GM12865 (cell line): ENCODE results near the gene SYNDIG1.

Source experiments
- DNase-seq: peaks from one replicate; pipeline ENCODE4 v3.0.0; 2010; ENCODE audit warnings: low read depth
- H3K4me3 ChIP-seq: 2 replicates; pipeline ENCODE4 v1.5.1; 2011; ENCODE audit warnings: mild to moderate bottlenecking, low read depth, low read length, control low read depth
- CTCF ChIP-seq: IDR thresholded peaks from 2 replicates; pipeline ENCODE4 v1.5.1; 2011; ENCODE audit warnings: low read length, control low read depth, low read depth, inconsistent platforms; ENCODE audit not compliant: insufficient read depth; ENCODE audit errors: missing control alignments

SYNDIG1 gene

DNA sequence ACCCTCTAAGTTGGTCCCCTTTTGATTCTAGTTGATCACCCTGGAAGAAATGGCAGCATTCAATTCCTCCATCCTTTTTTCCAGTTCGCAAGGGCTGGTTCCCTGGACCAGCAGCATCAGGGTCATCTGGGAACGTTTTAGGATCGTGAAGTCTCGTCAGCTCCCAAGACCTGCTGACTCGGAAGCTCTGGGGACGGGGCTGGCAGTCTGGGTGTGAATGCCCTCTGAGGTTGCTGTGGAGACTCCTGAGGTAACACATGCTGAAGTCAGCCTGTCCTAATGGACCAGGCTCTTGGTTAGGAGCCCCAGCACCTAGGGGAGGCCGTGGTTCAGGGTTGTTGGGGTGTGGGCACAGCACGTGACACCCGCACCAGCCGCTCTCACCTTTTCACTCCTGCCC, 164.1 kb downstream of the SYNDIG1 start:
- no peak for TF ChIP-seq CTCF
- no peak overlapping the region for H3K4me3 ChIP-seq
- no peak for DNase-seq

DNA sequence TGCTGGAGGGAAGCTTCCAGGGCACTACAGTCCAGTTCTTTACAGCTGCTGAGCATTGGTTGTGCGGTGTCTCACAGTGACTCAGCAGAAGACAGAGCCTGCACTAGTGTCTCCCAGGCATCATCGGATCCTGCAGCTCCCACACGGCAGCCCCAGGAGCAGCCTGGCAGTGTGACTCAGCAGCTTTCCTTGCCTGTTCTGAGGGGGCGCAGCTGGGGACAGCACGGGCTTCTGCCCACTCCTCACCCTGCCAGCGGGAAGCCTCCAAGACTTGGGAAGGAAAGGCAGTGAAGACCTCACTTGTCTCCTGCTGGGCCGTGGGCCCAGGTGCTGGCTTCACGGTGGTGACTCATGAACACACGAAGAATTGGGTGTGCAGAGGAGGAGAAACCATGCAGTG, 165.4 kb downstream of the SYNDIG1 start:
- TF ChIP-seq CTCF: no peak
- DNase-seq: no peak
- no peak overlapping the region for H3K4me3 ChIP-seq

DNA sequence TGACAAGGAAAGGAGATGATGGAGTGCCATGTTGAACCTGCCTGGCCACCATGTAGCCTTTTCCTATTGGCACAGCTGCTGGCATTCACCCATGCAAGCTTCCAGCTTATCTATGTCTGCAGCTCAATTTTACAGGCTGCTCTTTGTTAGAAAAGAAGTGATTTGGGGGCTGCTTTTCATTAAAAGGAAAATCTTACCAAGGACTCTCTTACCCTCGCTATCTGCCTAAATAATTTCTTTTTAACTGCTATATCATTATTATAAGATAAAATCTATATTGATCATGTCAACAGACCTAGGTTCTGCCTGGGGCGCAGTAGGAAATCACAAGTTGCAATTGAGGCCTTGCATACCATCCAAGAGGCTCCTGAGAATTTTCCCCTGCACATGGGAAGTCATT, 167.2 kb downstream of the SYNDIG1 start:
- no peak overlapping the region for H3K4me3 ChIP-seq
- no peak for TF ChIP-seq CTCF
- DNase-seq: no peak

GRCh38 chr20:24637087-24637486, 167.7 kb downstream of the SYNDIG1 start:
- no peak overlapping the region for H3K4me3 ChIP-seq
- no peak for DNase-seq
- no peak for TF ChIP-seq CTCF

- TF ChIP-seq CTCF: no peak
- DNase-seq: no peak
- no peak overlapping the region for H3K4me3 ChIP-seq
These were observed 168.5 kb downstream of the SYNDIG1 start for GRCh38 chr20:24637941-24638340.

DNA sequence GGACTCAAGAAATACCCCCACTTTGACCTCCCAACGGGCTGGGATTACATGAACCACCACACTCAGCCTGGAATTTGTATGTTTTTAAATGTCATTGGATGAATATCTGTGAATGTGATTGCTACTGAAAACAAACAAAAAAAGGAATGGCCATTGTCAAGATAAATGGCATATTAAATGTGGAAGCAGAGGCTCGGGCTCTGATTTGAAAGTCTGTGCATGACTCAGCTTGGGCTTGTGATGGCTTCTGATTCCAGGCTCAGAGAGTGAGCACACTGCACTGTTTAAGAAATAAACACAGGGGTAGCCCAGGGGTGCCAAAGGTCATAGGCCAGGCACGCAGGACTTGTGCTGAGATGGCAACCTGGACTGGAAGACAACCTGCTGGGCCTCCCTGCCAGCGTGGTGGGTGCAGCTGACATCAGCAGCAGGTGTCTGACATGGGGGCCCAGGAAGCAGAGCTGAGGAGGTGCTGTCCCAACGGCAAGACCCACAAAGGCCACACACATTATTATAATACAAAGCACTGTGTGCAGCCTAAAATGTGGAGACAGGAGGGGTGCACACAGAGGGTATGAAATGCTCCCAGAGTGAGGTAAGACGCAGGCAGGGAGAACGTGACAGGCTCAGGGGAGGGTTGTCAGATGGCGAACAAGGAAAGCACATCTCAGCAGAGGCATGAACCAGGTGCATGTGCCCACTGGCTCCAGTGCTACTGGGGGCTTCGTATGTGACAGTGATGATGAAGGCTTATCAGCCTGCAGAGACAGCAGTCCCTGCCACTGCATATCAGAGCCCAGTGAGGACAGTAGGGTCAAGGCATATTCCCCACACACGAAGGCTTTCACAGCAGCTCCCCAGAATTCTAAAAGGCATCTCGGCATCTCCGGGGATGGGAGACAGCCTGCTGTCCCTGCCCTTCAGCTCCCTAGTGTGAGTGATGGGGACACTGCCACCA, 169.4 kb downstream of the SYNDIG1 start:
- no peak for DNase-seq
- TF ChIP-seq CTCF: no peak
- no peak overlapping the region for H3K4me3 ChIP-seq
